ENCODE data around the gene TAAR2. TPM values are rescaled to one million over a fixed set of nuclear protein-coding genes. Genes with fewer than 3 reads are reported as not detected.

The TAAR2 gene
- polyA plus RNA-seq, 4 donors: not detected

- Histone ChIP-seq H3K36me3 (ENCODE audit: control insufficient read depth in 3 of 3, insufficient read depth in 2 of 3, low read depth in 1 of 3, low read length in 3 of 3) (no peaks in the 10 kb centered on the region), H3K9me3 (ENCODE audit: control insufficient read depth in 2 of 2, insufficient read depth in 1 of 2, low read depth in 1 of 2, low read length in 1 of 2) (no peaks in the 10 kb centered on the region), H3K4me3 (ENCODE audit: low read depth in 1 of 3, low read length in 3 of 3) (no peak overlapping the region), H3K4me1 (ENCODE audit: control insufficient read depth in 3 of 3, insufficient read depth in 2 of 3, low read depth in 1 of 3, low read length in 2 of 3) (no peaks in the 10 kb centered on the region), H3K27ac (ENCODE audit: low read depth in 1 of 3, low read length in 2 of 3) (no peak overlapping the region), H3K27me3 (ENCODE audit: control insufficient read depth in 3 of 3, insufficient read depth in 3 of 3, low read length in 3 of 3) (peaks cover 0 to 2% (median 0%) of the 10 kb centered on the region in 3 donors)
- FAIRE-seq (no peak), DNase-seq (no peak)
Observed at GRCh38 chr6:132571774-132572173, 52.3 kb downstream of the TAAR2 start.

GRCh38 chr6:132570221-132570777 is 53.8 kb downstream of the TAAR2 start, which contains the start of gene TAAR6:
Gene TAAR6 (plus strand): TSS chr6:132570322. CDS start chr6:132570322, 0 bp downstream.
- no peak within 1 kb of the TSS for H3K27ac ChIP-seq (ENCODE audit: low read depth in 1 of 3, low read length in 2 of 3)
- H3K27me3 ChIP-seq (ENCODE audit: control insufficient read depth in 3 of 3, insufficient read depth in 3 of 3, low read length in 3 of 3): peaks cover 0 to 2% (median 0%) of the 10 kb centered on the region in 3 donors
- no peak for FAIRE-seq
- H3K9me3 ChIP-seq (ENCODE audit: control insufficient read depth in 2 of 2, insufficient read depth in 1 of 2, low read depth in 1 of 2, low read length in 1 of 2): no peaks in the 10 kb centered on the region
- no peaks in the 10 kb centered on the region for H3K4me1 ChIP-seq (ENCODE audit: control insufficient read depth in 3 of 3, insufficient read depth in 2 of 3, low read depth in 1 of 3, low read length in 2 of 3)
- DNase-seq: no peak
- H3K36me3 ChIP-seq (ENCODE audit: control insufficient read depth in 3 of 3, insufficient read depth in 2 of 3, low read depth in 1 of 3, low read length in 3 of 3): no peaks in the 10 kb centered on the region
- 86 to 89% (median 86%) methylated on average over 15 of the region's 15 CpGs for WGBS, 3 donors
- no peak within 1 kb of the TSS for H3K4me3 ChIP-seq (ENCODE audit: low read depth in 1 of 3, low read length in 3 of 3)

- no peak for DNase-seq
- Histone ChIP-seq H3K27ac (ENCODE audit: low read depth in 1 of 3, low read length in 2 of 3) (no peak overlapping the region), H3K9me3 (ENCODE audit: control insufficient read depth in 2 of 2, insufficient read depth in 1 of 2, low read depth in 1 of 2, low read length in 1 of 2) (no peaks in the 10 kb centered on the region), H3K27me3 (ENCODE audit: control insufficient read depth in 3 of 3, insufficient read depth in 3 of 3, low read length in 3 of 3) (peaks cover 0 to 2% (median 0%) of the 10 kb centered on the region in 3 donors), H3K36me3 (ENCODE audit: control insufficient read depth in 3 of 3, insufficient read depth in 2 of 3, low read depth in 1 of 3, low read length in 3 of 3) (no peaks in the 10 kb centered on the region), H3K4me3 (ENCODE audit: low read depth in 1 of 3, low read length in 3 of 3) (no peak overlapping the region), H3K4me1 (ENCODE audit: control insufficient read depth in 3 of 3, insufficient read depth in 2 of 3, low read depth in 1 of 3, low read length in 2 of 3) (no peaks in the 10 kb centered on the region)
- WGBS, 3 donors: 60 to 78% (median 75%) methylated on average over 4 of the region's 4 CpGs
- FAIRE-seq: no peak
Observed at GRCh38 chr6:132569170-132569569, 54.9 kb downstream of the TAAR2 start.

- H3K27ac ChIP-seq (ENCODE audit: low read depth in 1 of 3, low read length in 2 of 3): no peak overlapping the region
- no peaks in the 10 kb centered on the region for H3K4me1 ChIP-seq (ENCODE audit: control insufficient read depth in 3 of 3, insufficient read depth in 2 of 3, low read depth in 1 of 3, low read length in 2 of 3)
- H3K4me3 ChIP-seq (ENCODE audit: low read depth in 1 of 3, low read length in 3 of 3): no peak overlapping the region
- FAIRE-seq (no peak), DNase-seq (no peak)
- peaks cover 0 to 2% (median 0%) of the 10 kb centered on the region in 3 donors for H3K27me3 ChIP-seq (ENCODE audit: control insufficient read depth in 3 of 3, insufficient read depth in 3 of 3, low read length in 3 of 3)
- no peaks in the 10 kb centered on the region for H3K9me3 ChIP-seq (ENCODE audit: control insufficient read depth in 2 of 2, insufficient read depth in 1 of 2, low read depth in 1 of 2, low read length in 1 of 2)
- H3K36me3 ChIP-seq (ENCODE audit: control insufficient read depth in 3 of 3, insufficient read depth in 2 of 3, low read depth in 1 of 3, low read length in 3 of 3): no peaks in the 10 kb centered on the region
- 35 to 61% (median 35%) methylated on average over 6 of the region's 6 CpGs for WGBS, 3 donors
Observed at GRCh38 chr6:132568611-132569010, 55.5 kb downstream of the TAAR2 start.

GRCh38 chr6:132567566-132567965 is 56.5 kb downstream of the TAAR2 start:
- no peak overlapping the region for H3K4me3 ChIP-seq (ENCODE audit: low read depth in 1 of 3, low read length in 3 of 3)
- H3K27ac ChIP-seq (ENCODE audit: low read depth in 1 of 3, low read length in 2 of 3): no peak overlapping the region
- 67 to 85% (median 77%) methylated on average over 1 of the region's 1 CpG for WGBS, 3 donors
- H3K4me1 ChIP-seq (ENCODE audit: control insufficient read depth in 3 of 3, insufficient read depth in 2 of 3, low read depth in 1 of 3, low read length in 2 of 3): no peaks in the 10 kb centered on the region
- FAIRE-seq (no peak), DNase-seq (no peak)
- H3K36me3 ChIP-seq (ENCODE audit: control insufficient read depth in 3 of 3, insufficient read depth in 2 of 3, low read depth in 1 of 3, low read length in 3 of 3): no peaks in the 10 kb centered on the region
- H3K9me3 ChIP-seq (ENCODE audit: control insufficient read depth in 2 of 2, insufficient read depth in 1 of 2, low read depth in 1 of 2, low read length in 1 of 2): no peaks in the 10 kb centered on the region
- peaks cover 0 to 2% (median 0%) of the 10 kb centered on the region in 3 donors for H3K27me3 ChIP-seq (ENCODE audit: control insufficient read depth in 3 of 3, insufficient read depth in 3 of 3, low read length in 3 of 3)

Other genes with a start within 250 kb of the TAAR2 start
- 1 to 10 TPM in 3 of 4 donors, under 1 TPM in 1; 0.45 to 5.3 (median 2.2) TPM for gene MOXD1, start 222.8 kb downstream of the TAAR2 start, polyA plus RNA-seq
- 10 to 100 TPM; 24.7 to 91.8 (median 34.6) TPM for gene STX7, start 111.2 kb downstream of the TAAR2 start, polyA plus RNA-seq
- not detected for gene TAAR9, start 86.0 kb downstream of the TAAR2 start, polyA plus RNA-seq
- not detected for gene TAAR8, start 71.6 kb downstream of the TAAR2 start, polyA plus RNA-seq
- not detected for gene TAAR6, start 54.0 kb downstream of the TAAR2 start, polyA plus RNA-seq
- not detected for gene TAAR5, start 34.5 kb downstream of the TAAR2 start, polyA plus RNA-seq
- gene TAAR1, start 34.9 kb upstream of the TAAR2 start, polyA plus RNA-seq: under 1 TPM in 1 of 4 donors, not detected in 3; 0.09 TPM
- gene VNN1, start 89.8 kb upstream of the TAAR2 start, polyA plus RNA-seq: 100 to 1,000 TPM in 2 of 4 donors, 10 to 100 TPM in 1, 1 to 10 TPM in 1; 3.2 to 268 (median 154) TPM
- 1 to 10 TPM in 3 of 4 donors, not detected in 1; 1.1 to 1.2 (median 1.1) TPM for gene VNN2, start 133.6 kb upstream of the TAAR2 start, polyA plus RNA-seq
- 10 to 100 TPM in 3 of 4 donors, 1 to 10 TPM in 1; 6.2 to 23.0 (median 15.0) TPM for gene SLC18B1, start 174.4 kb upstream of the TAAR2 start, polyA plus RNA-seq
- 1,000 to 10,000 TPM; 1,501 to 3,927 (median 2,800) TPM for gene RPS12, start 190.3 kb upstream of the TAAR2 start, polyA plus RNA-seq